Osteocyte (in vitro differentiated cells): ENCODE results near the gene CLUH. TPM values are rescaled to one million over a fixed set of nuclear protein-coding genes. Genes with fewer than 3 reads are reported as not detected.

Source experiments
- DNase-seq: peaks from one replicate; pipeline ENCODE4 v3.0.0; 2021; ENCODE audit warnings: mixed read lengths; ENCODE audit not compliant: unreplicated experiment; ENCODE audit errors: extremely low spot score
- H3K27ac Mint-ChIP-seq: one replicate; pipeline ENCODE4 v1.8.0; 2021; ENCODE audit warnings: mild to moderate bottlenecking, mixed read lengths; ENCODE audit not compliant: unreplicated experiment
- H3K27me3 Mint-ChIP-seq: one replicate; pipeline ENCODE4 v1.8.0; 2021; ENCODE audit warnings: mixed read lengths; ENCODE audit not compliant: unreplicated experiment
- H3K36me3 Mint-ChIP-seq: one replicate; pipeline ENCODE4 v1.8.0; 2021; ENCODE audit warnings: mixed read lengths; ENCODE audit not compliant: unreplicated experiment
- H3K4me1 Mint-ChIP-seq: one replicate; pipeline ENCODE4 v1.8.0; 2021; ENCODE audit warnings: mixed read lengths; ENCODE audit not compliant: unreplicated experiment
- H3K4me3 Mint-ChIP-seq: one replicate; pipeline ENCODE4 v1.8.0; 2021; ENCODE audit warnings: mild to moderate bottlenecking, moderate library complexity, mixed read lengths; ENCODE audit not compliant: unreplicated experiment
- H3K9me3 Mint-ChIP-seq: one replicate; pipeline ENCODE4 v1.8.0; 2021; ENCODE audit warnings: mixed read lengths; ENCODE audit not compliant: unreplicated experiment
- microRNA-seq: library from miRNA; unstranded; fragments of <30 nt; microRNA quantifications from one replicate; pipeline ENCODE4 v1.1.0, GENCODE V29; 2020; ENCODE audit not compliant: unreplicated experiment
- total RNA-seq: library from RNA; stranded (reverse); gene quantifications from 2 replicates; pipeline ENCODE4 v1.2.1, GENCODE V29; 2021
- TF ChIP-seq, protein P1 (sequence below): fragments of 200-600 bp; sonication (generic); IDR thresholded peaks from 2 replicates; pipeline ENCODE4 v1.5.0; 2021; ENCODE audit warnings: antibody characterized with exemption, mild to moderate bottlenecking, moderate library complexity

Gene CLUH
- total RNA-seq, 1 donor from 2014 or later = 49.4 TPM

DNA sequence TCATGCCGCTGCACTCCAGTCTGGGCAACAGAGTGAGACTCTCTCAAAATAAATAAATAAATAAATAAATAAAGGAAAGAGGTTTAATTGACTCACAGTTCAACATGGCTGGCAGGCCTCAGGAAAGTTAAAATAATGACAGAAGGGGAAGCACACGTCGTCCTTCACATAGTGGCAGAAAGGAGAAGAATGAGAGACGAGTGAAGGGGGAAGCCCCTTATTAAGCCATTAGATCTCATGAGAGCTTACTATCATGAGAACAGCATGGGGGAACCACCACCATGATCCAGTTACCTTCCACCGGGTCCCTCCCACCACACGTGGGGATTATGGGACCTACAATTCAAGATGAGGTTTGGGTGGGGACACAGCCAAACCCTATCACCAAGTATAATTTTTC lies 63.6 kb downstream of the CLUH start:
- Mint-ChIP-seq H3K9me3 (no peaks in the 10 kb centered on the region), H3K27me3 (no peaks in the 10 kb centered on the region)

DNA sequence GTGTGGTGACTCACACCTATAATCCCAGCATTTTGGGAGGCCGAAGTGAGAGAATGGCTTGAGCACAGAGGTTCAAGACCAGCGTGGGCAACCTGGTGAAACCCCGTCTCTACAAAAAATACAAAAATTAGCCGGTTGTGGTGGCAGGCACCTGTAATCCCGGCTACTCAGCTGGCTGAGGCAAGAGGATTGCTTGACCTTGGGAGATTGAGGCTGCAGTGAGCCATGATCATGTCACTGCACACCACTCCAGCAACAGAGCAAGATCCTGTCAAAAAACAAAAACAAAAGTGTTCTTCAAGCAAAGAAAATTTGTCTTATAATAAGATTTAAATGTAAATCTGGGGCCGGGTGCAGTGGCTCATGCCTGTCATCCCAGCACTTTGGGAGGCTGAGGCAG lies 66.6 kb downstream of the CLUH start:
- no peak overlapping the region for H3K27ac Mint-ChIP-seq
- TF ChIP-seq, protein P1, sequence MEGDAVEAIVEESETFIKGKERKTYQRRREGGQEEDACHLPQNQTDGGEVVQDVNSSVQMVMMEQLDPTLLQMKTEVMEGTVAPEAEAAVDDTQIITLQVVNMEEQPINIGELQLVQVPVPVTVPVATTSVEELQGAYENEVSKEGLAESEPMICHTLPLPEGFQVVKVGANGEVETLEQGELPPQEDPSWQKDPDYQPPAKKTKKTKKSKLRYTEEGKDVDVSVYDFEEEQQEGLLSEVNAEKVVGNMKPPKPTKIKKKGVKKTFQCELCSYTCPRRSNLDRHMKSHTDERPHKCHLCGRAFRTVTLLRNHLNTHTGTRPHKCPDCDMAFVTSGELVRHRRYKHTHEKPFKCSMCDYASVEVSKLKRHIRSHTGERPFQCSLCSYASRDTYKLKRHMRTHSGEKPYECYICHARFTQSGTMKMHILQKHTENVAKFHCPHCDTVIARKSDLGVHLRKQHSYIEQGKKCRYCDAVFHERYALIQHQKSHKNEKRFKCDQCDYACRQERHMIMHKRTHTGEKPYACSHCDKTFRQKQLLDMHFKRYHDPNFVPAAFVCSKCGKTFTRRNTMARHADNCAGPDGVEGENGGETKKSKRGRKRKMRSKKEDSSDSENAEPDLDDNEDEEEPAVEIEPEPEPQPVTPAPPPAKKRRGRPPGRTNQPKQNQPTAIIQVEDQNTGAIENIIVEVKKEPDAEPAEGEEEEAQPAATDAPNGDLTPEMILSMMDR = no peak

More for the DNA sequence above, 63.6 kb downstream of the CLUH start:
- TF ChIP-seq, protein P1 = no peak
- H3K4me3 Mint-ChIP-seq = no peak overlapping the region
- no peak overlapping the region for H3K27ac Mint-ChIP-seq
- peaks cover 22% of the 10 kb centered on the region for H3K36me3 Mint-ChIP-seq
- H3K4me1 Mint-ChIP-seq = peaks cover 32% of the 10 kb centered on the region
- DNase-seq = no peak

More for the DNA sequence above, 66.6 kb downstream of the CLUH start:
- no peak for DNase-seq
- Mint-ChIP-seq H3K9me3 (no peaks in the 10 kb centered on the region), H3K27me3 (no peaks in the 10 kb centered on the region), H3K4me3 (no peak overlapping the region), H3K4me1 (peaks cover 20% of the 10 kb centered on the region), H3K36me3 (peaks cover 38% of the 10 kb centered on the region)

Small RNA genes lying within 50 kb of the gene (microRNA-seq; reads per million reads assigned to microRNA genes)
- gene MIR1253 = not detected
- gene MIR6776 = not detected

Other genes starting within 250 kb of the CLUH start
- 22.9 and 26.3 TPM in 2 replicates for gene METTL16, start 199.9 kb downstream of the CLUH start, total RNA-seq
- gene PAFAH1B1, start 118.1 kb downstream of the CLUH start, total RNA-seq = 136 and 138 TPM in 2 replicates
- not detected in 2 replicates for gene CCDC92B, start 37.9 kb upstream of the CLUH start, total RNA-seq
- 6.3 and 7.8 TPM in 2 replicates for gene RAP1GAP2, start 84.7 kb upstream of the CLUH start, total RNA-seq